Stimulated activated CD4-positive, alpha-beta T cell treated with anti-CD3 and anti-CD28 coated beads, Interleukin-2, amount 100 ng/mL, for 24 hours (primary cell): ENCODE measurements around the gene TMEM191C.
A peak's percentile ranks its signal among the peaks of the same experiment; 100 is the strongest.
"Not testable (repeated sequence)": the region's sequence is repeated elsewhere in the genome, so short reads cannot be mapped to it uniquely, and the experiment has no call there.

Source experiments
- DNase-seq, 2 donors: peaks; one replicate each; pipeline ENCODE4 v3.0.0-alpha.2; 2020

TMEM191C gene

DNA sequence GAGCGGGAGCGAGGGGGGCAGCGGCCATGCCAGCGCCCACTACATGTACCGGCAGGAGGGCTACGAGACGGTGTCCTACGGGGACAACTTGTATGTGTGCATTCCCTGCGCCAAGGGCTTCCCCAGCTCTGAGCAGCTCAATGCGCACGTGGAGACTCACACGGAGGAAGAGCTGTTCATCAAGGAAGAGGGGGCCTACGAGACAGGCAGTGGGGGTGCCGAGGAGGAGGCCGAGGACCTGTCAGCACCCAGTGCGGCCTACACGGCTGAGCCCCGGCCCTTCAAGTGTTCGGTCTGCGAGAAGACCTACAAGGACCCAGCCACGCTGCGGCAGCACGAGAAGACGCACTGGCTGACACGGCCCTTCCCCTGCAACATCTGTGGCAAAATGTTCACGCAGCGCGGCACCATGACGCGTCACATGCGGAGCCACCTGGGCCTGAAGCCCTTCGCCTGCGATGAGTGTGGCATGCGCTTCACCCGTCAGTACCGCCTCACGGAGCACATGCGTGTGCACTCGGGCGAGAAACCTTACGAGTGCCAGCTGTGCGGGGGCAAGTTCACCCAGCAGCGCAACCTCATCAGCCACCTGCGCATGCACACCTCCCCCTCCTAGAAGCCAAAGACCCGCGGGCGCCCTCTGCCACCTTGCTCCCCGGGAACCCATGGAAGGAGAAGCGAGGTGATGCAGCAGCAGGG lies 20.9 kb upstream of the TMEM191C start:
- DNase-seq, result peak in 1 of 2 donors; percentile 11

DNA sequence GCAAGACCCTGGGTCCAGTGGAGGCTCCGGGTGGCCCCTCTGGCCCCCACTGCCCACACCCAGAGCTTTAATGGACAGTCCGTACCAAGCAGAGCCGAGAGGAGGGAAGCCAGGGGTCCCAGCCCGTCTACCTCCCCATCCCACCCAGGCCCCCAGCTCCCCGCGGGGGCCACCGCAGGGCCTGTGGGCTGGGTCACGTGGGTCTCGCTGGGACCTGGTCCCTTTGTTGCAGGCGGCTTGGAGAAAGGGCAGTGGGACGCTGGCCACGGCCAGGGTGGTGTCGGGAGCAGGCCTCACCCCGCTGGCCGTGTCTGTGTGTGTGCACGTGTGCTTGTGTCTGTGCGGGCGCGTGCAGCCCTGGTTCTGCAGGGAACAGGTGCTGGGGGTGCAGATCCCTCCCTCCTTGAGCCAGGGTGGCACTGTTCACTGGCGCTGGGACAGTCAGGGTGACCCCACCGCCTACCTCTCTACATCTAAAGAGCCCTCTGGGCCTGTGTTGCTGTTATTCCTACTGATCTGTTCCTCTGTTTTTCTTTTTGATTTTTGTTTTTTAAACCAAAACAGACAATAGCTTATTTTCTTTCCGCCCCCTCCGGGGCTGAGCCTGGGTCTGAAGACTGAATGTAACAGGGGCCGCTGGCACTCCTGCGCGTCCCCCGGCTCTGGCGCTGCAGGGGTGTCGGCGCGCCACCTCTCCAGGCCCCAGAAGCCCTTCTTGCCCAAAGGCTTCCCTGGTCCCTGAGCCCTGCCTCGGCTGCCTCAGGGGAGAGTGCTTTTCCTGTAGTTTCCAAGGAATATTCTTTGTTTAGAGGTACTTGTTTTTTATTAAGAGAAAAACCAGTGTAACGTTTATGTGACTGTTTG lies 20.1 kb upstream of the TMEM191C start:
- peak in 1 of 2 donors; percentile 6 for DNase-seq

DNA sequence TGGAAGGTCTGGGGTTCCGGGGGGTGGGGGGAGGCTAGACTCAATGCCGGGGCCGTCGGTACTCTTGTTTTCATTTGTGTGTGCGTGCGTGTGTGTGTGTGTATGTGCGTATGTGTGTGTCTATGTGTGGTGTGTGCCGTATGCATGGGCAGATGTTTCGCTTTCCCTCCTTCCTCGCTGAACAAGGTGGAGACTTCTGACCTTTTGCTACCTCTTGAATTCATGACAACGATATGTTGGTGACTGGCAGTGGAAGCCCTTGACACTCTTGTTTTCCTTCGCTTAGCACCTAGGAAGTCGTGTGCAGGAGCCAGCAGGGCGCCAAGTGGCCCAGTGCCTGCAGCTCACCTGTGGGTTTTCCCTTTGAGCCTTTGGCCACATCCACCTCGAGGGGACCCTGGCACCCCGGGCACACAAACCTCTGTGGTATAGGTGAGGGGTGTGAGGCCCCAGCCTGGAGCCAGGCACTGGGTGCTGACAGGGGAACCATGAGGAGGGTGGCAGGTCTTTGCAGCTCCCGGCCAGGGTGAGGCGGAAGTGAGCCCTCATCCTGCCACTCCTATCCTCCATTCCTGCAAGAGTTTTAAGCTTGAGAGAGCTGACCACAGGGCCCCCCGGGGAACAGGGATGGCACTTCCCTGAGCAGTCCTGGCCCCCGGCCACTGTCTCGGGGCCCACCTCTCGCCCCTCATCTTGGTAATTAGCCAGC lies 19.3 kb upstream of the TMEM191C start:
- DNase-seq, result peak in 1 of 2 donors; percentile 15

DNA sequence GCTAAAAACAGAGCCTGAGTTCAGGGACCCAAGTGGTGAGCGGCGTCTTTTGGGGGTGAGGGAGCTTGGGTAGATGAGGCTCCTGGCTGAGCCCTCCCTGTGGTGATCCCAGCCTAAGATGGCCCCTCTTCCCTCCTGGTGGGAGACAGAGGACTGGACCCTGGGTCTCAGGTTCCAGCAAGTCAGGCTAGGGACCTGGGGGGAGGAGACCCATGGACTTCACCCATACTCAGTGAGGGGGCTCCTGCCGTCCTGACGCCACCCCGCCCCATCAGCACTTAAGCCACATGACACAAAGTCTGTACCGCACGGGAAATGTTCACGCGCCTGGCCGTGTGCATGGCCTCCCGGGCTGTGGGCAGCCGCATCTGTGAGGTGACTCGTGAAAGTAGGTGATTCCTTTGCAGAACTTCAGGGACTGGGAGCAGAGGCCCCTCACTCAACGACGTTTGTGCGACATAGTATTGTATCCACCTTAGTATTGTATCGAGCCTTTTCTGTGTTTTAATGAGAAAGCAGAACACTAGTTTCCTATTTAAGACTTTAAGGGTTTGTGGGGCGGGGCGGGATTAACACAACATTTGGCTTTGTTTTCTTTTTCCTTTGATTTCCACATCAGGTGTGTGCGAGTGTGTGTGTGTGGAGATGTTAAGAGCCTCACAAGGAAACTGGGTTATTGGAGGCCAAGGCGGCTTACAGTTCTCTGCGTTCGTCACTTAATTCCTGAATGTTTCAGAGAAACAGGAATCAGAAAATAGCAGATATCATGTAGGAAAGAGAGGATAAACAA lies 18.4 kb upstream of the TMEM191C start:
- peak in 1 of 2 donors; percentile 8 for DNase-seq

DNA sequence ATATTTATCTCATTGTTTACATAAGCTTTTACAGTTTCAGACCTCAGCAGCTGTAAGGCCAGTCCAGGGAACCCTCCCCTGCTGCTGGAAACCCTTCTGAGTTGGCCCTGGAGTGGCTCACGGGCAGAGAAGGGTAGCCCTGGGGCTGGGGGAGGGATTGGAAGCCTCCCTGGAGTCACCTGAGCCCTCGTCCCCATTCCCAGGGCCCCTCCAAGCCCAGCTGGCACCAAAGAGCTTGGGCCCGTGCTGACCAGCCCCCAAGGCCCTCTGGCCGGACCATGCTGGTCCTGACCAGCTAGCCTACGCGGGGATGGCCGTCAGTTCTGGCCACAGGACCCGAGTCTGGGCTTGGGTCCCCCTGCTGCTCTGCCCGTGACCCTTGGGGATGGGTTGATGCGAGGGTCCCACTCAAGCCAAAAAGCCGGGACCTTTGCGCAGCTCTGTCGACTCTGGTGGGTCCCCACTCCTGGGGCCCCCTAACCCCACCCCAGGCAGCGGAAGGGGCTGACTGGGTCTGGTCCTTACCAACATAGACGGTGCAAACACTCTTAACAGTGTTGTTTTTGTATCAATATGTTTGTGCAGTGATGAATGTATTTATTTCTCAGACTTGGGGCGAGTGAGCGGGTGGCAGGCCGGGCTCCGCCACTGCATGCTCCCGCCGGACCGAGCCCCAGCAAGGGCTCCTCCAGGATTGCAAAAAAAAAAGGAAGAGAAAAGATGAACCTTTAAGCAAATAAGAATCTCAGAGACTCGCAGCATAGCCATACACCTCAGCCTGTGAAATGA lies 17.5 kb upstream of the TMEM191C start:
- DNase-seq, result peak in 1 of 2 donors; percentile 10

DNA sequence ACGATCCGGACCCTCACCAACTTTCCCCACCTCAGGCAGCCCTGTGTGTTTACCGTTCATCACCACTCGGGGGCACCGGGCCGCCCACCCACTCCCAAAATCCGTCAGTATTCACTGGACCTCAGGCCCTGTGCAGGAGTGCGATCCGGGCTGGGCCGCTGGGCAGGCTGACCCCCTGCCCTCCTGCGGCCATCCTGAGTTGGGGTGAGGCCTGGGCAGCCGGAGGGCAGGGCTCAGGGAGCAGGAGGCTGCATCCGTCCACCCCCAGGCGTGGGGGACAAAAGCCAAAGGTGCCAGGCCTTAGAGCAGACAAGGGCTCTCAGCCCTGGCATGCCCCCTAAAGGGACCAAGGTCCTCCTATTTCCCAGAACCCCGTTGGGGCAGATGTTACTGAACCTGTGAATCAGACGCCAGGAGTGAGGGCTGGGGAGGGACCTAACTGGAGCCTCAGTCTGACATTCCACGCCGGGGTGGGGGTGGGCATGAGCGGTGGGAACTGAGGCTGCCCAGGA lies 16.8 kb upstream of the TMEM191C start:
- DNase-seq, result peak in 1 of 2 donors; percentile 8

DNA sequence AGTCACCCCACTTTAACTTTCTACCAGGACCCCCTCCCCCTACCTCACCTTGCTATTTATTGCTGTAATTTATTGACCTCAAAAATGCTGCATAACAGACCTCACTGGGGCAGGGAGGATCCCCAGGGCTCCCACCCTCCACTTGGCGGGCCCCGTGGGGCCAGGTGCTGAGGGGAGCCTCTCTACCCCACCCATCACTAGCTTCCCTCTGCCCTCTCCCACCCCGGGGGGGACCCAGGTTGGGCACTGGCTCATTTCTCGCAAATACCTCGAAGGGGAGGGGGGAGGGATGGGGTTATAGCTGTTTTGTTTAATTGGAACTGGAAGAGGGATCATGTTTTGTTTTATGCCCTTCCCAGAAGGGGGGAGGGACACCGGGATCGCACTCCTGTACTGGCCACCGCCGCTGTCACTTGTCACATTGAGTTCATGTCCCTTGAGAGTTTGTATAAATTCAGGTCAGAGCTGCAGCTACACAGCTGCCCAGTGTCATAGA lies 16.3 kb upstream of the TMEM191C start:
- DNase-seq, result peak in 1 of 2 donors; percentile 12

DNA sequence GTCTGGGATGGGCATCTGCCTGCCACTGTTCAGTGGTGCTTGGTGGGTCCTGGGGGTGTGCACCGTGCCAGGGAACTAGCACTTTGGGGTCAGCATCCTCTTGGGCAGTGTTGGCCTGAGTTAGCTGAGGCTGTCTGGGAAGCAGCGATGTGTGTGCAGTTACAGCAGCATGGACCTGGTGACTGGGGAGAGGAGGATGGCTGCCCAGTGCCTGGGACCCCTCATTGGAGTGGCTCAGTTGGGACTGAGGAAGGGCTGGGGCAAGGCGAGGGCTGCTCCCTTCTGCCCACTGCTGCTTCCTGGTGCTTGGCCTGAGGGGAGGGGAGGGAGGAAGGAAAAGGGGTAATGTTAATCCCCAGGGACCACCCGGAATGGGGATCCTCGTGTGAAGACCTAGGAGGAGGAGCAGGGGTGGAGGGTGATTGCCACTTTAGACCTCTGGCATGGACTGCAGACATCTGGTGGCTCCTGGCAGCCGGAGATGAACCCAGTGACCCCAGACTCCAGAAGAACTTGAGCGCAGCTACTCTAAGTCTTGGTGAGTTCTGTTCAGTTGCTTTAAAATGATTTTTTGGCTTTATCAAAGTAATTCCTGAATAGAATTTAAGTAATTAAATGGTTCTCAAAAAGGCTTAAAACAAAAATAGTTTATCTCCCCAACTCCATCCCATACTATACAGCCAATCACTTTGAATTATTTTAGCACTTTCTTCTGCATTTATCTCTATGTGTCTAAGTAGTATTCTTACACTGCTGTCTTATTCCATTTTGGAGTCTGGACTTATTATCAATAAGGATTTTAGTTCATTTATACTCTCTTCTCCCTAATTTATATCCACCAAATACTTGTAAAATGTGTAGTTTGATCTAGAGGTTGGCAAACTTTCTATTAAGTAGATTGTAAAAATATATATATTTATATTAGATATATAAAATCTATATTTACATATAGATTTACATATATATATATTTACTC lies 15.4 kb upstream of the TMEM191C start:
- DNase-seq, result peak in 1 of 2 donors; percentile 9

DNA sequence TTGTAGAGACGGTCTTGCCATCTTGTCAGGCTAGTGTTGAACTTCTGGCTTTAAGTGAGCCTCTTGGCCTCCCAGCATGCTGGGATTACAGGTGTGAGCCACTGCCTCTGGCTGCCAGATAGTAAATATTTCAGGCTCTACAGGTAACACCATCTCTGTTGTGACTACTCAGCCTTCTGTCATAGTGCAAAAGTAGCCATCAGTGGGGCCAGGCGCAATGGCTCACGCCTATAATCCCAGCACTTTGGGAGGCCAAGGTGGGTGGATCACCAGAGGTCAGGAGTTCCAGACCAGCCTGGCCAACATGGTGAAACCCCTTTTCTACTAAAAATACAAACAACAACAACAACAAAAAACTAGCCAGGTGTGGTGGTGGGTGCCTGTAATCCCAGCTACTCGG lies 14.5 kb upstream of the TMEM191C start:
- peak in 1 of 2 donors; percentile 5 for DNase-seq

DNA sequence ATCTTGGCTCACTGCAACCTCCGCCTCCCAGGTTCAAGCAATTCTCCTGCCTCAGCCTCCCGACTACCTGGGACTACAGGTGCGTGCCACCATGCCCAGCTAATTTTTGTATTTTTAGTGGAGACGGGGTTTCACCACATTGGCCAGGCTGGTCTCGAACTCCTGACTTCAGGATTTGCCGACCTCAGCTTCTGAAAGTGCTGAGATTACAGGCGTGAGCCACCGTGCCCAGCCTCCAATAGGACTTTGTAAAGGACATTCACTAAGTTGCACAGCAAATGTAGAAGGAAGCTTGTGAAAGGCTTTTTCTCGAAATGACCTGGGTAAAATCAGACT lies 12.2 kb upstream of the TMEM191C start:
- DNase-seq, result peak in 1 of 2 donors; percentile 7

DNA sequence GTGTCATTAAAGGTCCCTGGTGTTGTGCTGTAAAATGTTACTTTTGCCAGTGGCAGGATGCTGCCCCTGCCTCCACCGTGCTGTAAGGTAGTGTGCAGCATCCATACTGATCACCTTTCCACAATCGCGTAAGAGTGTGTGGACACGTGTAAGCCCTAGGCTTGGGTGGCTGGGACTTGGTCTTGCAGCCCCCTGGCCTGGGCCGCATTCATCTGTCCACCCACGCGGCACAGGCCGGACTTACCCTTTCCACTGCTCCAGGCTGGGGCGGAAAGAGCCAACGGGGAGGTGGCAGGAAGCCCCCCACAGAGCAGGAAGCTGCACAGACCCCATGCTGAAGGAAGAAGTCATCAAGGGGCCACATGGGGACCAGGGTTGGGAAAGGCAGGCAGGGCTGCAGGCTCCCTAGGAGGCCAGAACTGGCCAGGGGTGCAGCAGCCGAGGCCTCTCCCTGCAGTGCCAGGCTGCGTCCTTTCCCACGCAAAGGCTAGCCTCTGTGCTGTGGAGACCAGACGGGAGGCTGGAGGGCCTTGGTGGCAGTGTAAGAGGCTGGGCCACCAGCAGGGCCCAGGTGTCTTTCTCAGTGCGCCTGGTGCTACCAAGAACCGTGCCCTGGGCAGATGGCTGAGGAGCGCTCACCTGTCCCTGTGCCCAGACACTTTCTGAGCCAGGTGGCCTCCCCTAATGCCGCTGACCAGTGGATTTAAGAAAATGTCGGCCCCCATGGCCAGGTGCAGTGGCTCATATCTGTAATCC lies 11.7 kb upstream of the TMEM191C start:
- peak in 1 of 2 donors; percentile 11 for DNase-seq

DNA sequence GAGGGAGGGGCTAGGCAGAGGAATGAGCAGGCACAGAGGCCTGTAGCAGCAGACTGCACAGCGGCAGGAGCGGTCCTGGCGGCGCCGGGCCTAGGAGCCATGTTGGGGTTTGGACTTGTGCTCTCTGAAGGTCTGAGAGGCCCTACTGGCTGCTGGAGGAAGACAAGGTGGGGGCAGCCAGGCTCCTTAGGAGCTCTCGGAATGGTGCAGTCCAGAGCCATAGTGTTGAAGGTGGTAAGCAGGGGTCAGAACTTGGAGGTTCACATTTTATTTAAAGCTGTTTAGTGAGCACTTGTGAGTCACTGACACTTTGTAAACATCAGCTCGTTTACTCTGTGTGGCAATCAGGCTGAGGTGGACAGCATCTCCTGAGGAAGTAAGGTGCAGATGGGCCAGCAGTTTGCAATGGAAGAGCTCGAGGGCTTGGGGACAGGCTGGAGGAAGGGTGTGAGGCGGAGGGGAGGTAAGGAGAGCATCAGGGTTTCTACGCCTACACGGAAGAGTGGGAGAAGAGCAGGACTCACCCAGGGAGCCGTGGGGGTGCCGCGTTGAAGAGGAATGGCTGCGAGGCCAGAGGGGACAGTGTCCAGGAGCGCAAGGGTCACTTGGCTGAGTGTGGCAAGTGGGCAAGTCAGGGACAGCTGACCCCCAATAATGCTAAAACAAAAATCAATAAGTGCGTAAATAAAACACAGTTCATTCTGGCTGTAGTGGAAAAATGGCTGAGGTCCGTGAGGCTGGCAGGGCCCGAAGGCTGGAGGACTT lies 10.0 kb upstream of the TMEM191C start:
- DNase-seq, result peak in 1 of 2 donors; percentile 13

DNA sequence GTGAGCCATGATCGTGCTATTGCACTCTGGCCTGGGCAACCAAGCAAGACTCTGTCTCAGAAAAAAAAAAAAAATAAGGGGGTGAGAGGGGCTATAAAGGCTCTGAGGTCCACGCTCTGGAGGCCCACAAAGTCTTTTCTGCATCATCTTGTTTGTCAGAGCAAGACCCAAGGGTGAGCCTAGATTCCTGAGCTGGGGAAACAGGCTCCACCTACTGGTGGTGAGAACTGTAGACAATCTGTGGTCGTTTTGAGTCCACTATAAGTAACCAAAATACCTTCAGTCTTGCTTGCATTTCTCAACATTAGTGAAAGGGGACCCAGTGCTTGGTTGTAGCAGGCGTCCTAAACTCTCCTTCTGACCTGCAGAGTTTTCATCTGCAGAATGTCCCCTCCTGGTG lies 4.5 kb upstream of the TMEM191C start:
- not testable (repeated sequence) for DNase-seq

DNA sequence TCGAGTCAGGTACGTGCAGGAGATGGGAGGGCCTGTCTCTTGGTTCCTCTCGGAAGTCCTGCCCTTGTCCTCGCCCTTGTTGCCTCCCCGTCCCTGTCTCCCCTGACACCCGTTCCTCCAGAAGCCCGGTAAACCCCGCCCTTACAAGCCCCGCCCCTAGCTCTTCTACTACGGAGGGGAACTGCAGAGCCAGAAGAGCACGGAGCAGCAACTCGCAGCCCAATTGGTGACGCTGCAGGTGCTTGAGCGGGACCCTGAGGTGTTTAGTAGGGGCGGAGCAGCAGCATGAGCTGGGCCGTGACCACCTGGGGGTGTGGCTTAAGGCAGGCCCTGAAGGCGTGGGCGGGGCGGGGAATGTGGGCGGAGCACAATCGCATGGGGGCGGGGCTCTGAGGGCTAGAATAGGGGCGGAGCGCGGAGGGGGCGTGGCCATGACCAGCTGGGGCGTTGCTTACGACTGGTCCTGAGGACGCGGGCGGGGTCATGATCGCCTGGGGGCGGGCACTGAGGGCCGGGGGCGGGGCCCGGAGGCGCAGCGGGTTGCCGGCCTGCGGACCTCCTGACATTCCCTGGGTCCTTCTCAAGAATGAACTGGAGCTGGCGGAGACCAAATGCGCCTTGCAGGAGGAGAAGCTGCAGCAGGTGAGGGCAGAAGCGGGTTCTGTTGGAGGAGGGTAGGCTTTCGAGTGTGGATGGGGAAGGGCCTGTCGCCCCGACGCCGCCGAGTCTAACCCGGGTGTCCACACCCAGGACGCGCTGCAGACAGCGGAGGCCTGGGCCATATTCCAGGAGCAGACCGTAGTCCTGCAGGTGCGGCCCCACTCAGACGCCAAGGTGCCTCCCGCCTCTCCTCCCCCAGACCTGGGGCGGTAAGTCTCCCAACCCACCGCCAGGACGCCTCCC lies 1.3 kb downstream of the TMEM191C start:
- peak; percentile 91 to 92 for DNase-seq

DNA sequence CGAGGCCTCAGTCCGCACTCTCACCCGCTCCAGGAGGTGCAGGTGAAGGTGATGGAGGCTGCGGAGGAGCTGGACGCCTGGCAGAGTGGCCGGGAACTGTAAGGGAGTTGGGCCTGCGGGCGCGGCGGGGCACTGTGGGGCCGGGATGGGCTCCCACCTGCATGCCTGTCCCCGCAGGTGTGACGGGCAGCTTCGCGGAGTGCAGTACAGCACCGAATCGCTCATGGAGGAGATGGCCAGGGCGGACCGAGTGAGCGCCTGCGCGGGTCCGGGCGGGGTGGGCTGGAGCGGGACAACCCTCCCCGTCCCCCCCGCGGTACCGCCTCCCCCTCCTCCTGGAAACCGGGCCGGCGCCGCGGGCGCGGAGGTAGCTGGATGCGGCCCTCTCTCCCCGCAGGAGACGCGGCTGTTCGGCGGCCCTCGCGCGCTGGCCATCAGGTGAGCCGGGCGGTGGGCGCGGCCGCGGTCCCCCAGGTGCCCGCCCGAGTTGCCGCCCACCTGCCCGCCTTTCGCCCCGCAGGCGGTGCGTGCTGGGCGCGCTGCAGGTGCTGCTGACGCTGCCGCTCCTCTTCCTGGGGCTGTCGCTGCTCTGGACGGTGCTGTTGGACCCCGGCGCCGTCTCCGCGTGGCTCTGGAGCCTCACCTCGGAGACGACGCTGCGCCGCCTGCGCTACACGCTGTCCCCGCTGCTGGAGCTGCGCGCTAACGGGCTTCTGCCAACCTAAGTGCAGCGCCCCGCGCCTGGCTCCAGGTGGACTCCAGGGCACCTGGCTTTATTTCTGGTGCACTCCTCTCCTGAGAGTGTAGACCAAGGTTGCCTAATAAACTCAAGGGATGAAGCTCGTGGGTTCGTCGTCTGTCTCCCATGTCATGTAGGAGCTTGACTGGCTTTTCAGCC lies 2.2 kb downstream of the TMEM191C start:
- DNase-seq, result not testable (repeated sequence)

DNA sequence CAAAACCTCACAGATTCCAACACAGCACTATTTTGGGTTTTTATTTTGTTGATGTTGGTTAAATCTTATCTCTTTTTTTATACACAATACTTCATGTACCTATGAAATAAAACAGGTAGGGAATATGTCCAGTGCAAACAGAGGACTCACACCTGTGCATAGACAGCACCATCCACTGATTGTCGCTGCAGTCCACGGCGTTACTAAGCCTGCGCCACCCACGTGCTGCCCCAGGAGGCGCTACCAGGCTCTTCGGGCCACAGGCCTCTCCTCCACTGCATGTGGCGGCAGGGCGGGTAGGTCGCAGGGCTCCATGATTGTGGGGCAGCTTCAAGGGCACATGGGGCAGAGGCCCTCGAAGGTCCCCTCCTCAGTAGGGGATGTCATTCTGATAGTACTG lies 5.8 kb downstream of the TMEM191C start:
- not testable (repeated sequence) for DNase-seq
